Vagina (tissue), 2 donors: Measurements from ENCODE around the gene CDK14.

ENCODE experiments used
- CTCF ChIP-seq, 3 experiments: fragments of 450-650 bp in 2 of 3; fragments of 200-600 bp in 1 of 3; sonication (generic) in 1 of 3; IDR thresholded peaks; one replicate each; pipeline ENCODE4 v1.5.1; 2017 to 2019; ENCODE audit warnings: antibody characterized with exemption in 3 of 3, mild to moderate bottlenecking in 2 of 3, moderate library complexity in 2 of 3
- POLR2A ChIP-seq, 2 donors: fragments of 450-650 bp; IDR thresholded peaks; one replicate each; pipeline ENCODE4 v1.6.1; 2017; ENCODE audit warnings: antibody characterized with exemption in 2 of 2, mild to moderate bottlenecking in 2 of 2, moderate library complexity in 2 of 2
- POLR2AphosphoS5 ChIP-seq, 2 donors: sonication (generic); formaldehyde crosslinking; IDR thresholded peaks; one replicate each; pipeline ENCODE4 v1.9.0; 2017; ENCODE audit warnings: antibody characterized with exemption in 2 of 2, mild to moderate bottlenecking in 2 of 2, low read depth in 1 of 2; ENCODE audit not compliant: insufficient read depth in 1 of 2

- TF ChIP-seq CTCF (IDR thresholded peaks at IDR 0.05) (no peak), POLR2AphosphoS5 (IDR thresholded peaks at IDR 0.05; ENCODE audit: insufficient read depth in 1 of 2, low read depth in 1 of 2) (no peak), POLR2A (IDR thresholded peaks at IDR 0.05) (no peak)
Observed at GRCh38 chr7:90666186-90666585, 70.1 kb downstream of the CDK14 start.
